Germinal center (tissue), 1 donor: Measurements from ENCODE around the gene SYNE2.

Source experiments
- DNase-seq: peaks from one replicate; pipeline ENCODE4 v3.0.0; 2012; ENCODE audit warnings: mixed read lengths, low spot score

SYNE2 gene

GRCh38 chr14:64221391-64222003 lies 368.7 kb downstream of the SYNE2 start:
- no peak for DNase-seq

- no peak for DNase-seq
Observed at GRCh38 chr14:64225151-64225757, 372.4 kb downstream of the SYNE2 start.

- no peak for DNase-seq
Observed at GRCh38 chr14:64227856-64228255, 375.1 kb downstream of the SYNE2 start.

GRCh38 chr14:64229489-64229888 lies 376.7 kb downstream of the SYNE2 start:
- no peak for DNase-seq

GRCh38 chr14:64232095-64232838 lies 379.5 kb downstream of the SYNE2 start:
- DNase-seq, result no peak

- no peak for DNase-seq
Observed at GRCh38 chr14:64232944-64233343, 380.1 kb downstream of the SYNE2 start.

- DNase-seq, result no peak
Observed at GRCh38 chr14:64233531-64234190, 380.9 kb downstream of the SYNE2 start.

- peak; percentile 48 for DNase-seq
Observed at GRCh38 chr14:64234877-64235651, 382.3 kb downstream of the SYNE2 start.

- peak; percentile 86 for DNase-seq
Observed at GRCh38 chr14:64235652-64236640, 383.1 kb downstream of the SYNE2 start.

GRCh38 chr14:64238049-64238448 lies 385.2 kb downstream of the SYNE2 start:
- DNase-seq, result no peak

GRCh38 chr14:64238631-64239030 lies 385.8 kb downstream of the SYNE2 start:
- no peak for DNase-seq

- DNase-seq, result no peak
Observed at GRCh38 chr14:64244279-64244678, 391.5 kb downstream of the SYNE2 start.

GRCh38 chr14:64245491-64245890 lies 392.7 kb downstream of the SYNE2 start:
- DNase-seq, result no peak

- DNase-seq, result no peak
Observed at GRCh38 chr14:64246688-64247087, 393.9 kb downstream of the SYNE2 start.

GRCh38 chr14:64247195-64247594 lies 394.4 kb downstream of the SYNE2 start:
- DNase-seq, result no peak

- DNase-seq, result no peak
Observed at GRCh38 chr14:64248689-64249088, 395.9 kb downstream of the SYNE2 start.

- no peak for DNase-seq
Observed at GRCh38 chr14:64249363-64249762, 396.6 kb downstream of the SYNE2 start.

GRCh38 chr14:64253672-64254071 lies 400.9 kb downstream of the SYNE2 start:
- no peak for DNase-seq

GRCh38 chr14:64255756-64256155 lies 403.0 kb downstream of the SYNE2 start:
- no peak for DNase-seq

- no peak for DNase-seq
Observed at GRCh38 chr14:64260418-64260817, 407.6 kb downstream of the SYNE2 start.

GRCh38 chr14:64265222-64265621 lies 412.4 kb downstream of the SYNE2 start:
- no peak for DNase-seq
